Measurements from ENCODE around the gene NPIPB9.
"Not testable (repeated sequence)": the region's sequence is repeated elsewhere in the genome, so short reads cannot be mapped to it uniquely, and the experiment has no call there.

Gene NPIPB9

DNA sequence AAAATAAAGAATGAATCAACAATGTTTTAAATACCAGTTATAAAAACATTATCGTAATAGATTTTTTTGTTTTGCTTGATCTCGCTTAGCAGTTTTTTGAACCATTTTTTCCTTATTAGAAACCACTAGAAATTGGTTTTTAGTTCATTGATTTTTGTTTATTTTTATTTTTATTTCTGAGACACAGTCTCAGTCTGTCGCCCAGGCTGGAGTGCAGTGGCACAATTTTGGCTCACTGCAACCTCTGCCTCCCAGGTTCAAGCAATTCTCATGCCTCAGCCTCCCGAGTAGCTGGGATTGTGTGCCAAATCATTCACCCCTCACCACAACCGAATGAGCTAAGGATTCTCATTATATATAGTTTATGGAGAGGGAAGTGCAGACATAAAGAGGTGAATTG is at the start of gene NPIPB9:
NPIPB9 (plus strand) TSS at position 301 of the 400 bp plus-strand sequence.
- POLR2A ChIA-PET (ENCODE audit: low non-redundant PET); CTCF ChIA-PET; H3K27ac ChIP-seq; DNase-seq (ENCODE audit: low spot score): not testable (repeated sequence)

DNA sequence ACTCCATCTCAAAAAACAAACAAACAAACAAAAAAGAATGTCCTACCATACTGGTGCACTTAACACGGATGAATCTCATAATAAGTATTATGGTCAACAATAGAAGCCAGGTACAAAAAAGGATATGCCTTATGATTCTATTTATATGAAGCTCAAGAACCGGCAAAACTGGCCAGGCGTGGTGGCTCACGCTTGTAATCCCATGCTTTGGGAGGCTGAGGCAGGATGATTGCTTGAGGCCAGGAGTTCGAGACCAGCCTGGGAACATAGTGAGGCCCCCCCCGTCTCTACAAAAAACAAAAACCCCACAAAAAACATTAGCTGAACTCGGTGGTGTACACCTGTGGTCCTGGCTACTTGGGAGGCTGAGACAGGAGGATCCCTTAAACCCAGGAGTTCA is 47.3 kb upstream of the NPIPB9 start:
- H3K27ac ChIP-seq; CTCF ChIA-PET; DNase-seq (ENCODE audit: low spot score); POLR2A ChIA-PET (ENCODE audit: low non-redundant PET): not testable (repeated sequence)

- H3K27ac ChIP-seq; POLR2A ChIA-PET (ENCODE audit: low non-redundant PET); CTCF ChIA-PET; DNase-seq (ENCODE audit: low spot score): not testable (repeated sequence)
Measured at GRCh38 chr16:28711220-28712083, 40.1 kb upstream of the NPIPB9 start, which contains the start of gene EIF3C. Gene EIF3C (plus strand): TSS chr16:28711464. CDS start chr16:28711687, 223 bp downstream.

- POLR2A ChIA-PET (ENCODE audit: low non-redundant PET): not testable (repeated sequence)
Measured at GRCh38 chr16:28722852-28723650, 28.5 kb upstream of the NPIPB9 start.

DNA sequence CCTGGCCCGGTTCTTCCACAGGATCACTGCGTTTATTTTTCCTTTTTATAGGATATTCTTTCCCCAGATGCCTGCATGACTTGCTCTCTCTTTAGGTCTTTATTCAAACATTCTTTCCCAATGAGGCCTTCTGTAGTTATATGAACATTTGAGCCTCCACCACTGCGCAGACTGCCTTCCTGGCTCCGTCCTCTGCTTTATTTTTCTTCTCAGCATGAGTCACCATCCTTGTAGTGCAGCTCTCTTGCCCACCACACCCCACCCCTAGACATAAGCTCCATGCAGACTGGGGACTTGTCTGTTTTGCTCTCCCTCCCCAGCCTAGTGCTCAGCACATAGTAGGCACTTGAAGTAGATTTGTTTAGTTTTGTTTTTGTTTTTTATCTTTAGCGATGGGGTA is 20.3 kb upstream of the NPIPB9 start:
- DNase-seq (ENCODE audit: low spot score); POLR2A ChIA-PET (ENCODE audit: low non-redundant PET); CTCF ChIA-PET; H3K27ac ChIP-seq: not testable (repeated sequence)

More at GRCh38 chr16:28722852-28723650, 28.5 kb upstream of the NPIPB9 start:
- H3K27ac ChIP-seq; CTCF ChIA-PET; DNase-seq (ENCODE audit: low spot score): not testable (repeated sequence)

DNA sequence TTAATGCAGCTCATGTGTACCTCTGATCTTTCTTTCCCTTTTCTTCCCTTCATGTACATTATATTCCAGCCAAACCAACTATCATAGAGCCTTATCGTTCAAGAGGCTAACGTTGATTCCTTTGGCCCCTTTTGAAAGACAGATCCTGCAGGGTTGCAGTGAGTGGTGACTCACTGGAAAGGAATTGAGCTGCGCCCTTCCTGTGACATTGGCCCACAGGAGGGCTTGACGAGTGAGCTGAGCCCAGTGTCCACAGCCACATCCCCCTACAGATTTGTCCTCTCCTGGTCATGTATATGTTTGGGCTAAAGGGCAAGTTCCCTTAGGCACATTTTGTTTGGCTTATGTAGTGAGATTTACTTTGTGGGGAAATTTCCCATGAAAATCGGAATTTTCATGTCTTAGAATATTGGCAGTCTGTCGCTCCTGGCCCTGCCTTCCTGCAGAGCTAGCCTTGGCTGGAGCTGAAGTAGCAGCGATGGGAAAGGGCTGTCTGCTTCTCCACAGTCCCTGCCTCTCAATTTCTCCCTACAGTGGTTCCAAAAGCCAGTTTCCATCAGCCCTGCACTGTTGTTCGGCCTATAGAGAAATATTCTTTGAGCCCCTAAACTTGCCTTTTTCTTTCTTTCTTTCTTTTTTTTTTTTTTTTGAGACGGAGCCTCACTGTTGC is 19.0 kb upstream of the NPIPB9 start:
- POLR2A ChIA-PET (ENCODE audit: low non-redundant PET); CTCF ChIA-PET; DNase-seq (ENCODE audit: low spot score); H3K27ac ChIP-seq: not testable (repeated sequence)

- POLR2A ChIA-PET (ENCODE audit: low non-redundant PET); DNase-seq (ENCODE audit: low spot score); H3K27ac ChIP-seq; CTCF ChIA-PET: not testable (repeated sequence)
Measured at GRCh38 chr16:28739787-28740186, 11.8 kb upstream of the NPIPB9 start.

DNA sequence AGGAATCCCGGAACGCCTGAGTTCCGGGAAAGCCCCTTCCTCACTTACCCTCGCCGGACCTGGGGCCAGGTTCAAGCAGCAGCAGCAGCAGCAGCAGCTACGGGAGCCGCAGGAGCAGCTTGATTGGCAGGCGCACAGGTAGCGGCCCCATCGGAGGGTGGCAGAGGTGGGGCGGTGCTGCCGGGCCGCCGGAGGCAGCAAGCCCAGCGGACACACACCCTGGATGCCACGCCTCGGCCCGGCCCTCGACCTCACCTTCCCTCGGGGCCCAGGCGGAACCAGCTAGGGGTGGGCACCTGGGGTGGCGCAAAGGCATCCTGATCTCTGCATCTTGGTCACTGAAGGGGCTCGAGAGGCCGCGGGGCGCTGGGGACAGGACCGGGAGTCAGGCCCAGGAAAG is 11.0 kb upstream of the NPIPB9 start:
- H3K27ac ChIP-seq; DNase-seq (ENCODE audit: low spot score); CTCF ChIA-PET; POLR2A ChIA-PET (ENCODE audit: low non-redundant PET): not testable (repeated sequence)

- POLR2A ChIA-PET (ENCODE audit: low non-redundant PET); CTCF ChIA-PET; DNase-seq (ENCODE audit: low spot score): not testable (repeated sequence)
Measured at GRCh38 chr16:28741295-28741694, 10.3 kb upstream of the NPIPB9 start.

GRCh38 chr16:28746618-28747350 is 4.8 kb upstream of the NPIPB9 start:
- H3K27ac ChIP-seq; DNase-seq (ENCODE audit: low spot score); CTCF ChIA-PET; POLR2A ChIA-PET (ENCODE audit: low non-redundant PET): not testable (repeated sequence)

More at GRCh38 chr16:28741295-28741694, 10.3 kb upstream of the NPIPB9 start:
- not testable (repeated sequence) for H3K27ac ChIP-seq

DNA sequence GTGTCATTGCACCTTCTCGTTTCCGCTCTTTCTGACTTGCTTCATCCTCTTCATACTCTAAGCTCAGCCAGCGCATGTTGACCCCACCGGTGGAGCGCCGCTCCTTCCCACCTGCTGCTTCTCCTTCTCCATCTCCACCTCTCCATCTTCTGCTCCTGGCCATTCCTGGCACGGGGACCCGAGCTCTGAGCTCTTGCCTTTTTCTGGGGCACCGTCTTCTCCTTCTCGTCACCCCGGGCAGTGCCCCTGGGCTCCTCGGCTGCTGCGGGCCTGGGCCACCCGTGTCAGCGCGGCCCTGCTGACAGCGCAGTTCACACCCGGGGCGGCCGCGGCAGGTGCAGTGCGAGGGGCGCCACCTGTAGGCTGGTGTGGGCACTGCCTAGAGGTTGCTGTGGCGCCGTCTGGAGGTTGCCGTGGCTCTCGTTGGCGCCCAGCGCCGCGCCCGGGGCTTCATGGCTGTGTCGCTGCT is 1.6 kb upstream of the NPIPB9 start:
- CTCF ChIA-PET; POLR2A ChIA-PET (ENCODE audit: low non-redundant PET); H3K27ac ChIP-seq; DNase-seq (ENCODE audit: low spot score): not testable (repeated sequence)

DNA sequence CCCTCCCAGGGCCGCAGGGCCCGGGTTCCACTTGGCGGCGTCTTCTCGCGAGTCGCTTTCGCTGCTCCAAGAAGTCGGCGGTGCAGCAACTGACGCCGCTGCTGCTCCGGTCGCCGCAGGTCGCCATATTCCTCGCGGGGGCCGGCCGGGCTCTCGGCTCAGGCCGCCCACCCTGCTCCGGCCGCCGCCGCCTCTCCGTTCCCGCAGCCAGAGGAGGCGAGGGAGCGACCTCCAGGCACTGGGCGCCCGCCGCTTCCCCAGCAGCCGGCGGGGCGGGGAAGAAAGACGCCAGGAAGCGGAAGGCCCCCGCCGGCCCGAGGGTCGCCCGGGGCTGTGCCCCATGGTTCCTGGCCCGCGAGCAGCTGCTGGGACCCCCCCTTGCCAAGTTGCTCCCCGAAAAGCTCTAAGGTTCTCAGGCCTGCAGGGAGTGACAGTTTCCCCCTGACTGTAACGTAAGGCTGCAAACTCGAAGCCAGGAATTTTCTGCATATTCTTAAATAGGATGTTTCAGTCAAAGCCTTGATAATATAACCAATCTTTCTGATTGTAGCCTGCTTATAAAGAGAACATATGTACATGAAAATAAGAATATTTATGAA is 1.0 kb upstream of the NPIPB9 start:
- POLR2A ChIA-PET (ENCODE audit: low non-redundant PET); DNase-seq (ENCODE audit: low spot score); H3K27ac ChIP-seq; CTCF ChIA-PET: not testable (repeated sequence)

GRCh38 chr16:28781697-28782096 is 30.1 kb downstream of the NPIPB9 start:
- DNase-seq (ENCODE audit: low spot score); CTCF ChIA-PET; POLR2A ChIA-PET (ENCODE audit: low non-redundant PET); H3K27ac ChIP-seq: not testable (repeated sequence)

DNA sequence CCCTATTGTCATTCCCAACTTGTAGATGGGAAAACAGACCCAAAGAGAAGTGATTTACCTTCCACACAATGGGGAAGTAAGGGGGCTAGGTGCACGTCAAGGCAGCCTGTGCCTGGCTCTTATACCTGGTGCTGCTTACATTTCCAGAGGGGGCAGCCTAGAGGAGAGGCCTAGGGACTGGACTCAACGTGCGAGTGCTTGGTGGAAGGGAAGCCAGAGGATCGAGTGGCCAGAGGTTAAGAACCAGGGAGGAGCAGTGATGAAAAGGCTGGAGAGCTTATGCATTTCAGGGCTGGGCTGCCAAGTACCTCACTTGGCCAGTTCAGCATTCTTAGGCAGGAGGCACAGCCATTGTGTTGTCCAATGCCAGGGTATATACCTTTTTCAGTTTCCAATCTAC is 30.8 kb downstream of the NPIPB9 start:
- CTCF ChIA-PET; H3K27ac ChIP-seq; POLR2A ChIA-PET (ENCODE audit: low non-redundant PET): not testable (repeated sequence)

GRCh38 chr16:28802235-28803019 is 50.8 kb downstream of the NPIPB9 start:
- CTCF ChIA-PET; DNase-seq (ENCODE audit: low spot score); POLR2A ChIA-PET (ENCODE audit: low non-redundant PET); H3K27ac ChIP-seq: not testable (repeated sequence)

More for the DNA sequence above, 30.8 kb downstream of the NPIPB9 start:
- DNase-seq (ENCODE audit: low spot score): not testable (repeated sequence)
